Ovary (tissue), 9 donors: ENCODE data around the gene APP. TPM values are rescaled to one million over a fixed set of nuclear protein-coding genes. Genes with fewer than 3 reads are reported as not detected.

Experiments used
- DNase-seq, 5 donors: peaks; one replicate each; pipeline ENCODE4 v3.0.0-alpha.2; 2019 to 2020
- H3K27ac ChIP-seq, 2 donors: fragments of 200-600 bp; one replicate each; pipeline versions ENCODE4 v1.5.1 to v1.8.0; 2019 to 2022
- H3K27me3 ChIP-seq: fragments of 200-600 bp; one replicate; pipeline ENCODE4 v1.8.0; 2022
- H3K36me3 ChIP-seq: fragments of 200-600 bp; sonication (generic); one replicate; pipeline ENCODE4 v1.5.1; 2019
- H3K4me1 ChIP-seq: one replicate; pipeline ENCODE4 v1.8.1; 2013; ENCODE audit warnings: mild to moderate bottlenecking, moderate library complexity; ENCODE audit not compliant: insufficient read depth
- H3K4me3 ChIP-seq: fragments of 200-600 bp; sonication (generic); one replicate; pipeline ENCODE4 v1.5.1; 2017
- H3K9me3 ChIP-seq, 2 donors: fragments of 200-600 bp in 1 of 2; sonication (generic) in 1 of 2; one replicate each; pipeline versions ENCODE4 v1.5.1 to v1.8.1; 2013 to 2019; ENCODE audit warnings: mild to moderate bottlenecking in 1 of 2, moderate library complexity in 1 of 2
- EP300 ChIP-seq: sonication (generic); formaldehyde crosslinking; IDR thresholded peaks from one replicate; pipeline ENCODE4 v1.6.1; 2017; ENCODE audit warnings: antibody characterized with exemption
- POLR2A ChIP-seq: fragments of 450-650 bp; IDR thresholded peaks from one replicate; pipeline ENCODE4 v1.6.1; 2017; ENCODE audit warnings: antibody characterized with exemption, mild to moderate bottlenecking, moderate library complexity
- WGBS, 3 donors: extraction: QIAGEN DNeasy Blood & Tissue Kit in 1 of 3; methylation state at CpG; one replicate each; pipeline versions ENCODE4 v1.1.5 to v1.1.7; 2013 to 2017; 5-methylcytosine and 5-hydroxymethylcytosine counted together
- intact Hi-C, 4 donors: fragments of 100-400 bp; cut with DNase I; formaldehyde crosslinking; loops; one replicate each; pipeline versions ENCODE4 v1.11.0 to v1.15.1; 2022 to 2023
- polyA plus RNA-seq, 2 donors: library from polyadenylated mRNA; stranded (reverse); fragments of 200-250 nt in 1 of 2; fragments of 350-450 nt in 1 of 2; fragmentation: Illumina TruSeq in 1 of 2; extraction: RNeasy Lipid Tissue Mini Kit (QIAGEN cat#74804) in 1 of 2; gene quantifications; one replicate each; pipeline ENCODE4 v1.2.3, GENCODE V29; 2013 to 2014
- total RNA-seq, 7 donors: library from RNA; depleted of rRNA in 2 of 7; stranded (reverse); fragments of >200 nt in 2 of 7; fragmentation: NEBNext Ultra II Directional in 3 of 7; extraction: Animal tissue kit (Norgen Biotek cat#: 25700) in 3 of 7; gene quantifications; one replicate each; pipeline versions ENCODE4 v1.1.0 to v1.2.4, GENCODE V29; 2016 to 2023
- TF ChIP-seq, protein P1 (sequence below), 3 donors: fragments of 450-650 bp in 2 of 3; fragments of 200-600 bp in 1 of 3; IDR thresholded peaks; one replicate each; pipeline versions ENCODE4 v1.5.1 to v1.8.0; 2016 to 2022; ENCODE audit warnings: antibody characterized with exemption in 3 of 3, mild to moderate bottlenecking in 1 of 3
- donor health status: DM: no; HTN: no; CAD: no; lungs with moderate emphysema.
- donor health status: DM: no; HTN: no; CAD: no.
- donor health status: Bipolar disorder and iron deficiency.
- donor health status: DM: yes; HTN: yes; CAD: no.
- donor health status: DM: no; HTN: no; CAD: no.
- donor health status: DM: yes; HTN: yes; CAD: no.

The APP gene
- total and polyA plus RNA-seq, 9 donors = 211 to 945 (median 364) TPM

DNA sequence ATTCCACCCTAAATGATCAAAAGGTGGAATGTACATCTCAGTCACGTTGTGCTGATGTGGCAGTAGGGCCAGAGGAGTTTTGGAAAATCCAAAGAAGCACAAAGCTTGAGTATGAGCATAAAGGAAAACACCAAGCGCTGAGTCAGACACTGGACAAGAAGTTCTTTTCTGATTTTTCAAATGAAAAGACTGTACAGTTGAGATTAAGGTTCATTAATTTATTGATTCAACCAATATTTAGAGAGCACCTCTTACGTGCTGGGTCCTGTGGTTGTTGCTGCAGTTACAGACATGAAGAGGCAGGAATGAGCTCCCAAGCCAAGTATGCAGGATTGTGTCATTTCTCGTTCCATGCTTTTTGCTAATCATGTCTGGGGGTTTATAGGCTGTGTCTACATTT lies 28.9 kb upstream of the APP start:
- Histone ChIP-seq H3K27ac (no peak overlapping the region), H3K4me1 (no peaks in the 10 kb centered on the region), H3K9me3 (no peaks in the 10 kb centered on the region), H3K27me3 (no peaks in the 10 kb centered on the region), H3K36me3 (no peaks in the 10 kb centered on the region), H3K4me3 (no peak overlapping the region)
- TF ChIP-seq EP300 (no peak), POLR2A (no peak)
- TF ChIP-seq, protein P1, sequence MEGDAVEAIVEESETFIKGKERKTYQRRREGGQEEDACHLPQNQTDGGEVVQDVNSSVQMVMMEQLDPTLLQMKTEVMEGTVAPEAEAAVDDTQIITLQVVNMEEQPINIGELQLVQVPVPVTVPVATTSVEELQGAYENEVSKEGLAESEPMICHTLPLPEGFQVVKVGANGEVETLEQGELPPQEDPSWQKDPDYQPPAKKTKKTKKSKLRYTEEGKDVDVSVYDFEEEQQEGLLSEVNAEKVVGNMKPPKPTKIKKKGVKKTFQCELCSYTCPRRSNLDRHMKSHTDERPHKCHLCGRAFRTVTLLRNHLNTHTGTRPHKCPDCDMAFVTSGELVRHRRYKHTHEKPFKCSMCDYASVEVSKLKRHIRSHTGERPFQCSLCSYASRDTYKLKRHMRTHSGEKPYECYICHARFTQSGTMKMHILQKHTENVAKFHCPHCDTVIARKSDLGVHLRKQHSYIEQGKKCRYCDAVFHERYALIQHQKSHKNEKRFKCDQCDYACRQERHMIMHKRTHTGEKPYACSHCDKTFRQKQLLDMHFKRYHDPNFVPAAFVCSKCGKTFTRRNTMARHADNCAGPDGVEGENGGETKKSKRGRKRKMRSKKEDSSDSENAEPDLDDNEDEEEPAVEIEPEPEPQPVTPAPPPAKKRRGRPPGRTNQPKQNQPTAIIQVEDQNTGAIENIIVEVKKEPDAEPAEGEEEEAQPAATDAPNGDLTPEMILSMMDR (IDR thresholded peaks at IDR 0.05) = no peak
- intact Hi-C loops = no loop called here
- no peak for DNase-seq
- 54 to 63% (median 60%) methylated on average over 4 of the region's 4 CpGs for WGBS, 3 donors

DNA sequence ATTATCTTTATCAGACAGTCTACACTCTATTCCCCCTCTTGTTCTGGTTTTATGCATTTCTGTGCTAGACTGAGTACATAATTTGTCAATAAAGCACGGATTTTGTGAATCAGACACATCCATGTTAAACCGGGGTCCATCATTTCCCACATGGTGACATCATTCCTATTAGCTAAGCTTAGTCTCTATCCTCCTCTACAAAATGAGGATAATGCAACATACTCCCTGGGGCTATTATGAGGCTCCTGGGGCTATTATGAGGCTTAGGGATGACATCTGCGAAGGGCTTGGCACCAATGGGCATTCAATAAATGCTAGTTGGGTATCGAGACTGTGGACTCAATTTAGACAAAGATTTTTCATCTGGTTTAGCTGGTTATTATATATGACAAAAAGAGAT lies 25.1 kb upstream of the APP start:
- no peak for TF ChIP-seq EP300
- TF ChIP-seq POLR2A = no peak
- TF ChIP-seq, protein P1 (IDR thresholded peaks at IDR 0.05) = no peak
- Histone ChIP-seq H3K4me1 (no peaks in the 10 kb centered on the region), H3K27me3 (no peaks in the 10 kb centered on the region), H3K27ac (no peak overlapping the region), H3K4me3 (no peak overlapping the region), H3K36me3 (no peaks in the 10 kb centered on the region), H3K9me3 (no peaks in the 10 kb centered on the region)
- intact Hi-C loops = no loop called here
- 89 to 95% (median 93%) methylated on average over 4 of the region's 4 CpGs for WGBS, 3 donors
- DNase-seq = no peak

DNA sequence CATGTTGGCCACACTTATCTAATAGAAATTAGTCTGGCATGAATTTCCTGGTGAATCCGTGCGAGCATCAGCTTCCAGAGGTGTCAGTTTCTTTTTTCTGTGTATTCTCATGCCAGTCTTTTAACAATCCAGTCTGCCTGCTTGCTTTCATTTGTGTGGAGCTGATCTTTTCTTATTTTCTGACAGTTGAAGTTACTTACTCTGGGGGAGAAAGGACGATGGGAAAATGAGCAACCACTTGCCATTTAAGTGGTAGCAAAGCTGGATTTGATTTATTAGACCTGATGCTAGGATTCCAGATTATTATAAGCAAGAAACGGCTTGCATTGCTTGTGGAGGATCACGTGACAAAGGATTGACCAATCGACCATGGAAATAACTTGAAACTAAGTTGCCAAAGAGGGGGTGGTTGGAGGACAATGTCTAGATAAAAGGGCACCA lies 24.3 kb upstream of the APP start:
- H3K9me3 ChIP-seq = no peaks in the 10 kb centered on the region
- no peaks in the 10 kb centered on the region for H3K36me3 ChIP-seq
- TF ChIP-seq EP300 (no peak), POLR2A (no peak)
- TF ChIP-seq, protein P1 (IDR thresholded peaks at IDR 0.05) = no peak
- no peak for DNase-seq
- H3K4me1 ChIP-seq = no peaks in the 10 kb centered on the region
- H3K4me3 ChIP-seq = no peak overlapping the region
- no peaks in the 10 kb centered on the region for H3K27me3 ChIP-seq
- WGBS, 3 donors = 31 to 35% (median 31%) methylated on average over 6 of the region's 6 CpGs
- intact Hi-C loops = no loop called here
- no peak overlapping the region for H3K27ac ChIP-seq

DNA sequence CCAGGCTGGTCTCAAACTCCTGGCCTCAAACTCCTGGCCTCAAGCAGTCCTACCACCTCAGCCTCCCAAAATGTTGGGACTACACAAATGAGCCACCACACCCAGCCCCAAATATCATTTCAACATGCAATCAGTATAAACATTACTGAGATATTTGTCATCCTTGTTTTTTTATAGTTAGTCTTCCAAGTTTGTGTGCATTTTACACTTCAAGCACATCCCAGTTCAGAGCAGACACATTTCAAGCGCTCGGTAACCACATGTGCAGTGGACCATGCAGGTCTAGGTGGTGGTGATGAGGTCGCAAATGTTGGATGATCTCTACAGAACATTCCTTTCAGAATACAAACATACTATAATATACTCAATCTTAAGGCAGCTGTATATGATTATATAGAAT lies 23.8 kb upstream of the APP start:
- Histone ChIP-seq H3K27ac (no peak overlapping the region), H3K4me3 (no peak overlapping the region), H3K9me3 (no peaks in the 10 kb centered on the region), H3K4me1 (no peaks in the 10 kb centered on the region), H3K36me3 (no peaks in the 10 kb centered on the region), H3K27me3 (no peaks in the 10 kb centered on the region)
- TF ChIP-seq POLR2A = no peak
- TF ChIP-seq, protein P1 (IDR thresholded peaks at IDR 0.05) = no peak
- TF ChIP-seq EP300 = no peak
- DNase-seq = no peak
- WGBS, 3 donors = 69 to 88% (median 87%) methylated on average over 3 of the region's 3 CpGs
- intact Hi-C loops = no loop called here
